HCT116 (cell line): ENCODE measurements around the gene SYNGR1. TPM values are rescaled to one million over a fixed set of nuclear protein-coding genes. Genes with fewer than 3 reads are reported as not detected.

ENCODE experiments used
- ATAC-seq: fragments of 200-7000 bp; cut with Tn5 transposase; 2 replicates; pipeline ENCODE4 v1.9.1; 2020; ENCODE audit warnings: mild to moderate bottlenecking, moderate library complexity
- BruUV-seq: library from RNA; stranded (reverse); fragments of 400-500 nt; replicated peaks from 2 replicates; lab custom pipeline; 2021; lab: Mats Ljungman, UMichigan
- CTCF ChIA-PET: fragments of 300-600 bp; sonication (Branson Sonifier 250); formaldehyde crosslinking; loops from one replicate; lab custom pipeline; 2021; ENCODE audit warnings: antibody characterized with exemption; lab: Charles Lee
- POLR2A ChIA-PET: fragments of 300-600, 350-600 bp; sonication (Branson Sonifier 250); formaldehyde crosslinking; loops from one replicate; lab custom pipeline; 2021; ENCODE audit warnings: antibody characterized with exemption; lab: Charles Lee
- RAD21 ChIA-PET, 2 experiments: fragments of 300-600 bp; sonication (Branson Sonifier 250); formaldehyde crosslinking; loops; one replicate each; lab custom pipeline; 2023; ENCODE audit warnings: low total read pairs in 2 of 2; ENCODE audit not compliant: uncharacterized antibody in 2 of 2, unreplicated experiment in 2 of 2, low non-redundant PET in 1 of 2; lab: Charles Lee
- DNase-seq: peaks from one replicate; pipeline ENCODE4 v3.0.0-alpha.2; 2010; ENCODE audit warnings: low read depth, low spot score
- H2AFZ ChIP-seq: fragments of 200-600 bp; shearing (Covaris generic), sonication (generic); 2 replicates; pipeline ENCODE4 v1.6.1; 2017; ENCODE audit warnings: low read depth, mixed run types, mixed read lengths, antibody characterized with exemption, low read length; ENCODE audit not compliant: poor library complexity, severe bottlenecking
- H3K27ac ChIP-seq: 2 replicates; pipeline ENCODE4 v1.5.1; 2012; ENCODE audit warnings: low read depth, low read length
- H3K27me3 ChIP-seq: fragments of 200-600 bp; sonication (generic); 2 replicates; pipeline ENCODE4 v1.6.1; 2016; ENCODE audit warnings: mixed run types, low read length, mixed read lengths; ENCODE audit not compliant: insufficient read depth
- H3K36me3 ChIP-seq, 2 experiments: fragments of 200-500 bp in 1 of 2; fragments of 200-600 bp in 1 of 2; sonication (Bioruptor generic) in 1 of 2; sonication (generic) in 1 of 2; 2 replicates each; pipeline versions ENCODE4 v1.5.1 to v1.6.1; 2014 to 2016; ENCODE audit warnings: low read length in 2 of 2, inconsistent platforms in 1 of 2, mixed read lengths in 1 of 2, mixed run types in 1 of 2; ENCODE audit not compliant: insufficient read depth in 2 of 2, control insufficient read depth in 1 of 2
- H3K4me1 ChIP-seq, 2 experiments: fragments of 200-600 bp in 1 of 2; sonication (generic) in 1 of 2; 2 replicates each; pipeline versions ENCODE4 v1.5.1 to v1.6.1; 2012 to 2017; ENCODE audit warnings: low read length in 2 of 2, inconsistent platforms in 1 of 2, mild to moderate bottlenecking in 1 of 2, mixed read lengths in 1 of 2, mixed run types in 1 of 2, moderate library complexity in 1 of 2; ENCODE audit not compliant: insufficient read depth in 2 of 2, control insufficient read depth in 1 of 2
- H3K4me2 ChIP-seq: fragments of 200-600 bp; sonication (generic); 2 replicates; pipeline ENCODE4 v1.6.1; 2017; ENCODE audit warnings: mixed run types, low read length, mixed read lengths
- H3K4me3 ChIP-seq, 2 experiments: fragments of 200-600 bp in 1 of 2; sonication (generic) in 1 of 2; replicated peaks in 1 of 2; 2 replicates each; pipeline ENCODE4 v1.5.1; 2011 to 2016; ENCODE audit warnings: low read length in 2 of 2, control low read depth in 1 of 2, low read depth in 1 of 2, mild to moderate bottlenecking in 1 of 2, mixed read lengths in 1 of 2, mixed run types in 1 of 2
- H3K79me2 ChIP-seq: fragments of 200-600 bp; sonication (generic); 2 replicates; pipeline ENCODE4 v1.6.1; 2017; ENCODE audit warnings: mild to moderate bottlenecking, mixed run types, low read length, moderate library complexity, mixed read lengths; ENCODE audit not compliant: insufficient read depth
- H3K9ac ChIP-seq: fragments of 200-600 bp; sonication (generic); 2 replicates; pipeline ENCODE4 v1.6.1; 2016; ENCODE audit warnings: low read length, mixed read lengths
- H3K9me2 ChIP-seq: fragments of 200-600 bp; sonication (generic), shearing (Covaris generic); 2 replicates; pipeline ENCODE4 v1.6.1; 2017; ENCODE audit warnings: mixed run types, mild to moderate bottlenecking, moderate library complexity; ENCODE audit not compliant: insufficient read depth
- H3K9me3 ChIP-seq, 2 experiments: fragments of 200-500 bp in 1 of 2; fragments of 200-600 bp in 1 of 2; sonication (Bioruptor generic) in 1 of 2; sonication (generic) in 1 of 2; 2 replicates each; pipeline ENCODE4 v1.6.1; 2014 to 2017; ENCODE audit warnings: low read length in 2 of 2, mixed read lengths in 2 of 2, inconsistent platforms in 1 of 2, low read depth in 1 of 2, mild to moderate bottlenecking in 1 of 2, mixed run types in 1 of 2, moderate library complexity in 1 of 2; ENCODE audit not compliant: control insufficient read depth in 1 of 2, insufficient read depth in 1 of 2
- H4K20me1 ChIP-seq: fragments of 200-600 bp; sonication (generic), shearing (Covaris generic); 2 replicates; pipeline ENCODE4 v1.6.1; 2017; ENCODE audit warnings: mixed run types, mild to moderate bottlenecking, moderate library complexity; ENCODE audit not compliant: insufficient read depth
- CEBPB ChIP-seq: IDR thresholded peaks from 2 replicates; pipeline ENCODE4 v1.6.1; 2012; ENCODE audit warnings: low read depth
- EGR1 ChIP-seq: IDR thresholded peaks from 2 replicates; pipeline ENCODE4 v1.6.1; 2012; ENCODE audit warnings: low read depth
- ELF1 ChIP-seq: IDR thresholded peaks from 2 replicates; pipeline ENCODE4 v1.6.1; 2012; ENCODE audit warnings: low read depth, borderline replicate concordance
- EZH2 ChIP-seq: fragments of 200-600 bp; sonication (generic); IDR thresholded peaks from 2 replicates; pipeline ENCODE4 v1.6.1; 2017; ENCODE audit warnings: antibody characterized with exemption, mixed run types
- EZH2phosphoT487 ChIP-seq: fragments of 200-600 bp; IDR thresholded peaks from 2 replicates; pipeline ENCODE4 v1.6.1; 2018; ENCODE audit warnings: antibody characterized with exemption, borderline replicate concordance
- FOSL1 ChIP-seq: IDR thresholded peaks from 2 replicates; pipeline ENCODE4 v1.6.1; 2012; ENCODE audit warnings: low read depth
- JUND ChIP-seq: IDR thresholded peaks from 2 replicates; pipeline ENCODE4 v1.6.1; 2012
- POLR2A ChIP-seq: IDR thresholded peaks from 2 replicates; pipeline ENCODE4 v1.7.0; 2011; ENCODE audit warnings: borderline replicate concordance; ENCODE audit not compliant: insufficient read depth, insufficient read length; ENCODE audit errors: extremely low read depth
- POLR2AphosphoS5 ChIP-seq: IDR thresholded peaks from 2 replicates; pipeline ENCODE4 v1.6.1; 2011; ENCODE audit warnings: mild to moderate bottlenecking, low read depth, low read length, moderate library complexity
- RAD21 ChIP-seq: IDR thresholded peaks from 2 replicates; pipeline ENCODE4 v1.6.1; 2012; ENCODE audit warnings: low read depth, mild to moderate bottlenecking
- SIN3A ChIP-seq: IDR thresholded peaks from 2 replicates; pipeline ENCODE4 v1.6.1; 2012; ENCODE audit warnings: low read depth
- SP1 ChIP-seq: IDR thresholded peaks from 2 replicates; pipeline ENCODE4 v1.6.1; 2012; ENCODE audit warnings: low read depth
- SRF ChIP-seq: IDR thresholded peaks from 2 replicates; pipeline ENCODE4 v1.6.1; 2012; ENCODE audit warnings: low read depth
- TCF7L2 ChIP-seq: IDR thresholded peaks from 2 replicates; pipeline ENCODE4 v1.7.0; 2011; ENCODE audit warnings: borderline replicate concordance, inconsistent platforms; ENCODE audit not compliant: insufficient read depth, insufficient read length; ENCODE audit errors: extremely low read depth
- YY1 ChIP-seq: IDR thresholded peaks from 2 replicates; pipeline ENCODE4 v1.6.1; 2011; ENCODE audit warnings: low read length, low read depth, moderate library complexity, mild to moderate bottlenecking; ENCODE audit not compliant: insufficient replicate concordance; ENCODE audit errors: extremely low read depth
- intact Hi-C: fragments of 100-400 bp; cut with micrococcal nuclease; formaldehyde crosslinking; loops from 2 replicates; pipeline ENCODE4 v1.10.0; 2022
- total RNA-seq: library from RNA; stranded (reverse); gene quantifications from one replicate; pipeline ENCODE4 v1.2.1, GENCODE V29; 2021; ENCODE audit not compliant: unreplicated experiment
- TF ChIP-seq, protein P1 (sequence below): IDR thresholded peaks from 2 replicates; pipeline ENCODE4 v1.6.1; 2012
- TF ChIP-seq, protein P2 (sequence below): IDR thresholded peaks from 2 replicates; pipeline ENCODE4 v1.6.1; 2012; ENCODE audit warnings: low read depth
- TF ChIP-seq, protein P3 (sequence below), 3 experiments: fragments of 200-600 bp in 1 of 3; sonication (generic) in 1 of 3; IDR thresholded peaks in 2 of 3; conservative IDR thresholded peaks in 1 of 3; 2 replicates each; pipeline ENCODE4 v1.5.1; 2012 to 2017; ENCODE audit warnings: low read depth in 2 of 3, low read length in 2 of 3, antibody characterized with exemption in 1 of 3, borderline replicate concordance in 1 of 3, control low read depth in 1 of 3, mild to moderate bottlenecking in 1 of 3, mixed read lengths in 1 of 3, mixed run types in 1 of 3, moderate library complexity in 1 of 3; ENCODE audit not compliant: insufficient read depth in 1 of 3

The SYNGR1 gene
- total RNA-seq, 1 experiment from 2014 or later: 20.7 TPM

DNA sequence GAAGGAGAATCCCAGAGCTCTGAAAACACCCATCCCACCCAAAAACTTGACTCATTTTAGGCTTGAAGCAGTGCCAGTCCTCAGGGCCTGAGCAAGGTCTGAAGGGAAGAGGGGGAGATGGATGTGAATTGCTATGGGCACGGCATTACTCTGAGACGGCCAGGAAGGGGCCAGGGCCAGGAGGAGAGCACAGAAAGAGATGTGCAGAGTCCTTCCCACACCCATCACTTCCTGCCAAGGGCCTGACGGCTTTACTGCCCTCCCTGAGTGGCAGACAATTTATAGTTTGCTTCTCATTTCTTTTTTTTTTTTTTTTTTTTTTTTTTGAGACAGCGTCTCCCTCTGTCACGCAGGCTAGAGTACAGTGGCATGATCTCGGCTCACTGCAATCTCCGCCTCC is 72.3 kb downstream of the SYNGR1 start:
- H3K4me2 ChIP-seq: no peak overlapping the region
- no peaks in the 10 kb centered on the region for H3K79me2 ChIP-seq
- POLR2A ChIA-PET: interaction anchor here (0.7 kb wide), 1 partner anchor 1289 kb away, joined by 3 read pairs; no protein-coding TSS in a partner anchor
- no peaks in the 10 kb centered on the region for H3K9me3 ChIP-seq
- no peaks in the 10 kb centered on the region for H4K20me1 ChIP-seq
- H3K27me3 ChIP-seq: no peaks in the 10 kb centered on the region
- RAD21 ChIA-PET: no interaction called here
- DNase-seq: no peak
- ATAC-seq: no peak
- no peak overlapping the region for H3K4me3 ChIP-seq
- no peak overlapping the region for H3K9ac ChIP-seq
- CTCF ChIA-PET: no interaction called here
- no peaks in the 10 kb centered on the region for H3K9me2 ChIP-seq
- H2AFZ ChIP-seq: no peak overlapping the region
- H3K4me1 ChIP-seq: no peaks in the 10 kb centered on the region
- H3K27ac ChIP-seq: no peak overlapping the region
- BruUV-seq: no TSS peak
- intact Hi-C loops: no loop called here
- peaks cover 19 to 22% of the 10 kb centered on the region in 2 experiments; a peak in 3 of 4 replicates for H3K36me3 ChIP-seq
- TF ChIP-seq EZH2phosphoT487 (no peak), SIN3A (no peak), EGR1 (no peak), TCF7L2 (no peak), SP1 (no peak), YY1 (no peak), POLR2AphosphoS5 (no peak), CEBPB (no peak), RAD21 (no peak), JUND (no peak), SRF (no peak), ELF1 (no peak), FOSL1 (no peak), POLR2A (no peak), EZH2 (no peak)
- TF ChIP-seq, protein P1, sequence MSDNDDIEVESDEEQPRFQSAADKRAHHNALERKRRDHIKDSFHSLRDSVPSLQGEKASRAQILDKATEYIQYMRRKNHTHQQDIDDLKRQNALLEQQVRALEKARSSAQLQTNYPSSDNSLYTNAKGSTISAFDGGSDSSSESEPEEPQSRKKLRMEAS: no peak
- TF ChIP-seq, protein P2, sequence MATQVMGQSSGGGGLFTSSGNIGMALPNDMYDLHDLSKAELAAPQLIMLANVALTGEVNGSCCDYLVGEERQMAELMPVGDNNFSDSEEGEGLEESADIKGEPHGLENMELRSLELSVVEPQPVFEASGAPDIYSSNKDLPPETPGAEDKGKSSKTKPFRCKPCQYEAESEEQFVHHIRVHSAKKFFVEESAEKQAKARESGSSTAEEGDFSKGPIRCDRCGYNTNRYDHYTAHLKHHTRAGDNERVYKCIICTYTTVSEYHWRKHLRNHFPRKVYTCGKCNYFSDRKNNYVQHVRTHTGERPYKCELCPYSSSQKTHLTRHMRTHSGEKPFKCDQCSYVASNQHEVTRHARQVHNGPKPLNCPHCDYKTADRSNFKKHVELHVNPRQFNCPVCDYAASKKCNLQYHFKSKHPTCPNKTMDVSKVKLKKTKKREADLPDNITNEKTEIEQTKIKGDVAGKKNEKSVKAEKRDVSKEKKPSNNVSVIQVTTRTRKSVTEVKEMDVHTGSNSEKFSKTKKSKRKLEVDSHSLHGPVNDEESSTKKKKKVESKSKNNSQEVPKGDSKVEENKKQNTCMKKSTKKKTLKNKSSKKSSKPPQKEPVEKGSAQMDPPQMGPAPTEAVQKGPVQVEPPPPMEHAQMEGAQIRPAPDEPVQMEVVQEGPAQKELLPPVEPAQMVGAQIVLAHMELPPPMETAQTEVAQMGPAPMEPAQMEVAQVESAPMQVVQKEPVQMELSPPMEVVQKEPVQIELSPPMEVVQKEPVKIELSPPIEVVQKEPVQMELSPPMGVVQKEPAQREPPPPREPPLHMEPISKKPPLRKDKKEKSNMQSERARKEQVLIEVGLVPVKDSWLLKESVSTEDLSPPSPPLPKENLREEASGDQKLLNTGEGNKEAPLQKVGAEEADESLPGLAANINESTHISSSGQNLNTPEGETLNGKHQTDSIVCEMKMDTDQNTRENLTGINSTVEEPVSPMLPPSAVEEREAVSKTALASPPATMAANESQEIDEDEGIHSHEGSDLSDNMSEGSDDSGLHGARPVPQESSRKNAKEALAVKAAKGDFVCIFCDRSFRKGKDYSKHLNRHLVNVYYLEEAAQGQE: no peak
- TF ChIP-seq, protein P3, sequence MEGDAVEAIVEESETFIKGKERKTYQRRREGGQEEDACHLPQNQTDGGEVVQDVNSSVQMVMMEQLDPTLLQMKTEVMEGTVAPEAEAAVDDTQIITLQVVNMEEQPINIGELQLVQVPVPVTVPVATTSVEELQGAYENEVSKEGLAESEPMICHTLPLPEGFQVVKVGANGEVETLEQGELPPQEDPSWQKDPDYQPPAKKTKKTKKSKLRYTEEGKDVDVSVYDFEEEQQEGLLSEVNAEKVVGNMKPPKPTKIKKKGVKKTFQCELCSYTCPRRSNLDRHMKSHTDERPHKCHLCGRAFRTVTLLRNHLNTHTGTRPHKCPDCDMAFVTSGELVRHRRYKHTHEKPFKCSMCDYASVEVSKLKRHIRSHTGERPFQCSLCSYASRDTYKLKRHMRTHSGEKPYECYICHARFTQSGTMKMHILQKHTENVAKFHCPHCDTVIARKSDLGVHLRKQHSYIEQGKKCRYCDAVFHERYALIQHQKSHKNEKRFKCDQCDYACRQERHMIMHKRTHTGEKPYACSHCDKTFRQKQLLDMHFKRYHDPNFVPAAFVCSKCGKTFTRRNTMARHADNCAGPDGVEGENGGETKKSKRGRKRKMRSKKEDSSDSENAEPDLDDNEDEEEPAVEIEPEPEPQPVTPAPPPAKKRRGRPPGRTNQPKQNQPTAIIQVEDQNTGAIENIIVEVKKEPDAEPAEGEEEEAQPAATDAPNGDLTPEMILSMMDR (IDR thresholded peaks at IDR 0.05 in 2 of 3, conservative IDR thresholded peaks at IDR 0.05 in 1 of 3; ENCODE audit: borderline replicate concordance in 1 of 3, insufficient read depth in 1 of 3, low read depth in 2 of 3, low read length in 2 of 3): no peak
